GM12878 (cell line): Measurements from ENCODE around the gene ABR. TPM values are rescaled to one million over a fixed set of nuclear protein-coding genes. Genes with fewer than 3 reads are reported as not detected.

Experiments used
- ATAC-seq: fragments of 200-7000 bp; cut with Tn5 transposase; 3 replicates; pipeline ENCODE4 v1.9.1; 2020; ENCODE audit warnings: mild to moderate bottlenecking, moderate library complexity
- BruUV-seq: library from RNA; stranded (reverse); fragments of 400-500 nt; replicated peaks from 2 replicates; lab custom pipeline; 2021; lab: Mats Ljungman, UMichigan
- CTCF ChIA-PET: fragments of 300-600 bp; sonication (Branson Sonifier 250); formaldehyde crosslinking; extraction: SDS; loops from one replicate; lab custom pipeline; 2021; ENCODE audit warnings: inconsistent platforms; lab: Yijun Ruan, JAX
- POLR2A ChIA-PET: fragments of 350-600 bp; formaldehyde crosslinking; extraction: SDS; loops from one replicate; lab custom pipeline; 2021; ENCODE audit warnings: inconsistent platforms; lab: Charles Lee
- RAD21 ChIA-PET: fragments of 300-600 bp; sonication (Branson Sonifier 250); formaldehyde crosslinking; loops from one replicate; lab custom pipeline; 2023; ENCODE audit warnings: antibody characterized with exemption; ENCODE audit not compliant: unreplicated experiment; lab: Charles Lee
- SMC1A ChIA-PET: fragments of 300-600 bp; sonication (Branson Sonifier 250); formaldehyde crosslinking; loops from one replicate; lab custom pipeline; 2023; ENCODE audit not compliant: unreplicated experiment, uncharacterized antibody; lab: Charles Lee
- DNase-seq: peaks from one replicate; pipeline ENCODE4 v3.0.0-alpha.2; 2011; ENCODE audit warnings: low read depth, low spot score
- FAIRE-seq: peaks from 3 replicates; lab custom pipeline; 2011; peaks lifted over from hg19 to GRCh38; lab: Jason Lieb, UNC
- H2AFZ ChIP-seq: 2 replicates; pipeline ENCODE4 v1.6.0; 2011; ENCODE audit warnings: low read depth, low read length, control low read depth; ENCODE audit not compliant: control insufficient read depth
- H3K27ac ChIP-seq: 2 replicates; pipeline ENCODE4 v1.5.1; 2011; ENCODE audit warnings: control low read depth; ENCODE audit not compliant: control insufficient read depth, insufficient read depth
- H3K27me3 ChIP-seq, 2 experiments: replicated peaks in 1 of 2; 2 replicates each; pipeline versions ENCODE4 v1.6.0 to v1.6.1; 2011; ENCODE audit warnings: low read length in 1 of 2; ENCODE audit not compliant: control insufficient read depth in 2 of 2, insufficient read depth in 2 of 2
- H3K36me3 ChIP-seq, 2 experiments: 2 replicates each; pipeline ENCODE4 v1.5.1; 2011; ENCODE audit warnings: low read length in 1 of 2; ENCODE audit not compliant: control insufficient read depth in 2 of 2, insufficient read depth in 2 of 2
- H3K4me1 ChIP-seq: 2 replicates; pipeline ENCODE4 v1.6.1; 2011; ENCODE audit warnings: mild to moderate bottlenecking, low read length, moderate library complexity, mixed read lengths; ENCODE audit not compliant: control insufficient read depth, insufficient read depth
- H3K4me2 ChIP-seq: 2 replicates; pipeline ENCODE4 v1.6.0; 2011; ENCODE audit warnings: control low read depth; ENCODE audit not compliant: control insufficient read depth, insufficient read depth
- H3K4me3 ChIP-seq: fragments of 200-600 bp; sonication (generic); 2 replicates; pipeline ENCODE4 v1.5.1; 2016
- H3K79me2 ChIP-seq: 2 replicates; pipeline ENCODE4 v1.6.0; 2011; ENCODE audit warnings: low read length; ENCODE audit not compliant: control insufficient read depth, insufficient read depth
- H3K9ac ChIP-seq: 2 replicates; pipeline ENCODE4 v1.8.0; 2011; ENCODE audit warnings: low read length, control low read depth, mixed read lengths; ENCODE audit not compliant: control insufficient read depth, insufficient read depth
- H3K9me3 ChIP-seq: replicated peaks from 3 replicates; pipeline ENCODE4 v1.5.1; 2011; ENCODE audit warnings: mild to moderate bottlenecking, low read length; ENCODE audit not compliant: control insufficient read depth, insufficient read depth
- H4K20me1 ChIP-seq: 2 replicates; pipeline ENCODE4 v1.6.0; 2011; ENCODE audit not compliant: control insufficient read depth, insufficient read depth
- BRCA1 ChIP-seq: IDR thresholded peaks from 2 replicates; pipeline ENCODE4 v1.6.1; 2011; ENCODE audit warnings: low read depth, low read length, improper control_type of control experiment
- CREB1 ChIP-seq: IDR thresholded peaks from 2 replicates; pipeline ENCODE4 v1.6.1; 2012; ENCODE audit warnings: low read depth, mild to moderate bottlenecking, inconsistent platforms
- HSF1 ChIP-seq: fragments of 150-350 bp; IDR thresholded peaks from 2 replicates; pipeline ENCODE4 v1.6.1; 2014; ENCODE audit warnings: mild to moderate bottlenecking, low read depth, low read length
- RBBP5 ChIP-seq: fragments of 200-600 bp; sonication (generic); conservative IDR thresholded peaks from 2 replicates; pipeline ENCODE4 v1.6.1; 2016
- RELA ChIP-seq: fragments of 450-650 bp; IDR thresholded peaks from 2 replicates; pipeline ENCODE4 v1.8.0; 2014; ENCODE audit warnings: borderline replicate concordance; ENCODE audit not compliant: partially characterized antibody
- SUPT20H ChIP-seq: IDR thresholded peaks from 2 replicates; pipeline ENCODE4 v1.6.1; 2011; ENCODE audit warnings: low read depth, mild to moderate bottlenecking, low read length, moderate library complexity, borderline replicate concordance; ENCODE audit not compliant: control insufficient read depth
- TCF3 ChIP-seq: IDR thresholded peaks from 2 replicates; pipeline ENCODE4 v1.6.1; 2012; ENCODE audit warnings: low read depth, mild to moderate bottlenecking, low read length, borderline replicate concordance; ENCODE audit not compliant: insufficient read depth
- USF1 ChIP-seq: IDR thresholded peaks from 2 replicates; pipeline ENCODE4 v1.6.1; 2011; ENCODE audit warnings: borderline replicate concordance, low read depth, mild to moderate bottlenecking, moderate library complexity, mixed read lengths, low read length; ENCODE audit not compliant: insufficient read depth; ENCODE audit errors: extremely low read length
- ZNF592 ChIP-seq: fragments of 450-650 bp; IDR thresholded peaks from 2 replicates; pipeline ENCODE4 v1.6.1; 2017; ENCODE audit warnings: mild to moderate bottlenecking, moderate library complexity
- WGBS: methylation state at CpG from one replicate; pipeline ENCODE4 v1.1.6; 2016; ENCODE audit warnings: low lambda C conversion rate; ENCODE audit not compliant: insufficient replicate concordance, insufficient coverage; ENCODE audit errors: missing lambda C conversion rate; 5-methylcytosine and 5-hydroxymethylcytosine counted together
- in situ Hi-C: fragments of 300-500 bp; cut with MboI; formaldehyde crosslinking; loops from 9 replicates; pipeline ENCODE4 v1.14.3; 2018; ENCODE audit warnings: mixed read lengths
- intact Hi-C: fragments of 100-400 bp; cut with micrococcal nuclease; formaldehyde crosslinking; loops from one replicate; pipeline ENCODE4 v1.14.2; 2022; ENCODE audit not compliant: unreplicated experiment
- polyA plus RNA-seq, 11 experiments: library from polyadenylated mRNA; depleted of rRNA in 4 of 11; unstranded in 6 of 11; stranded (reverse) in 5 of 11; fragments of >200 nt; fragmentation: Nextera tagmentation in 4 of 11; fragmentation: Illumina TruSeq in 1 of 11; extraction: Ambion mirVana in 4 of 11; extraction: Trizol in 1 of 11; gene quantifications; 1 replicate in 1 of 11; 2 replicates in 10 of 11; pipeline versions ENCODE4 v1.2.1 to v1.2.3, GENCODE V29; 2011 to 2016; ENCODE audit warnings: inconsistent platforms in 2 of 11, missing spikeins in 2 of 11, low read depth in 1 of 11
- total RNA-seq, 4 experiments: library from RNA; depleted of rRNA in 3 of 4; stranded (reverse); fragments of >200 nt in 3 of 4; fragmentation: Illumina TruSeq in 1 of 4; extraction: Trizol in 1 of 4; gene quantifications; 2 replicates each; pipeline versions ENCODE4 v1.2.1 to v1.2.3, GENCODE V29; 2013 to 2021

Gene ABR
- total and polyA plus RNA-seq, 10 of the 15 experiments (the other 5 are each of a cell fraction or from before 2014, with no cell fraction given): 1.4 to 112 (median 30.0) TPM

- Histone ChIP-seq H3K79me2 (no peaks in the 10 kb centered on the region), H3K27ac (no peak overlapping the region), H3K4me1 (peaks cover 7% of the 10 kb centered on the region; the same call in 1 of the 2 replicates), H3K4me2 (peak overlapping the region; percentile 90; the same call in 1 of the 2 replicates), H3K36me3 (no peaks in the 10 kb centered on the region), H4K20me1 (no peaks in the 10 kb centered on the region), H2AFZ (peak overlapping the region; percentile 80), H3K9ac (no peak overlapping the region), H3K9me3 (no peaks in the 10 kb centered on the region), H3K27me3 (peaks cover 3 to 11% of the 10 kb centered on the region in 2 experiments; a peak in 2 of 4 replicates), H3K4me3 (no peak overlapping the region)
- CTCF ChIA-PET: interaction anchor here (0.6 to 2.8 kb wide), 7 partner anchors 18 to 567 kb away, joined by 3 to 61 read pairs (median 20); partner anchors contain the start of gene TIMM22
- intact Hi-C loops: no loop called here
- POLR2A ChIA-PET: interaction anchor here (1.0 kb wide), 1 partner anchor 18 kb away, joined by 3 read pairs; no protein-coding TSS in a partner anchor
- RAD21 ChIA-PET: interaction anchor here (0.5 to 2.8 kb wide), 8 partner anchors 18 to 563 kb away, joined by 3 to 32 read pairs (median 8); partner anchors contain the start of genes GLOD4, MRM3 and TIMM22
- in situ Hi-C loops: no loop called here
- no peak for DNase-seq
- ATAC-seq: no peak
- SMC1A ChIA-PET: interaction anchor here (1.3 to 2.1 kb wide), 2 partner anchors 184 to 197 kb away, joined by 8 to 13 read pairs; partner anchors contain the start of genes GLOD4 and MRM3
- FAIRE-seq: no peak
- WGBS: 0% methylated on average over 2 of the region's 42 CpGs
- TF ChIP-seq ZNF592 (no peak), TCF3 (no peak), HSF1 (no peak), RBBP5 (no peak), BRCA1 (no peak), SUPT20H (no peak), CREB1 (no peak), USF1 (no peak), RELA (no peak)
- BruUV-seq: no TSS peak
These were observed 200.6 kb downstream of the ABR start for GRCh38 chr17:979212-979538.
